GM21367 (cell line): ENCODE data around the gene AQP2.

ENCODE experiments used
- ATAC-seq: cut with Tn5 transposase; IDR thresholded peaks from one replicate; pipeline ENCODE4 v1.9.1; 2021; ENCODE audit not compliant: unreplicated experiment

Gene AQP2, protein sequence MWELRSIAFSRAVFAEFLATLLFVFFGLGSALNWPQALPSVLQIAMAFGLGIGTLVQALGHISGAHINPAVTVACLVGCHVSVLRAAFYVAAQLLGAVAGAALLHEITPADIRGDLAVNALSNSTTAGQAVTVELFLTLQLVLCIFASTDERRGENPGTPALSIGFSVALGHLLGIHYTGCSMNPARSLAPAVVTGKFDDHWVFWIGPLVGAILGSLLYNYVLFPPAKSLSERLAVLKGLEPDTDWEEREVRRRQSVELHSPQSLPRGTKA

GRCh38 chr12:49950273-49951251 lies at the start of gene AQP2:
TSS of gene AQP2 (plus strand) at chr12:49950737. CDS start at chr12:49950831, 94 bp downstream.
- no peak for ATAC-seq

- no peak for ATAC-seq
Observed at GRCh38 chr12:49901026-49901425, 49.5 kb upstream of the AQP2 start.

DNA sequence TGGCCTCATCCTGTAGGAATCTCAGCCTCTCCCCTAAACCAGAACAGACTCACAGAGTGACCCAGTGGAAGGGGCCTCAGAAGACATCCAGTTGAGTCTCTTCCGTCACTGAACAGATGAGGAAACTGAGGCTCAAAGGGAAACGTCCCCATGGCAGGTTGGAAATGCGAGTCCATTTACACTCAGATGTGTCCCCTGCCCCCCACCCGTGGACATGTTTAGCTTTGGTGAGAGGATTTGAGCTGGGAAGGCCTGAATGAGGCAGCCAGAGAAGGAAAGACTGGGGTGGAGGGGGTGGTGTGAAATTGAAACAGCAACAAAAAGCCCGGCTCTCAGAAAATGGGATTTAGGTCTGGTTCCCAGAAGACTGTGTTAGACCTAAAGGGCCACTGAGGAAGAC lies 48.6 kb upstream of the AQP2 start:
- ATAC-seq = no peak

GRCh38 chr12:49902399-49903350 lies 47.9 kb upstream of the AQP2 start:
- ATAC-seq = no peak

GRCh38 chr12:49903351-49903699 lies 47.2 kb upstream of the AQP2 start:
- ATAC-seq = no peak

DNA sequence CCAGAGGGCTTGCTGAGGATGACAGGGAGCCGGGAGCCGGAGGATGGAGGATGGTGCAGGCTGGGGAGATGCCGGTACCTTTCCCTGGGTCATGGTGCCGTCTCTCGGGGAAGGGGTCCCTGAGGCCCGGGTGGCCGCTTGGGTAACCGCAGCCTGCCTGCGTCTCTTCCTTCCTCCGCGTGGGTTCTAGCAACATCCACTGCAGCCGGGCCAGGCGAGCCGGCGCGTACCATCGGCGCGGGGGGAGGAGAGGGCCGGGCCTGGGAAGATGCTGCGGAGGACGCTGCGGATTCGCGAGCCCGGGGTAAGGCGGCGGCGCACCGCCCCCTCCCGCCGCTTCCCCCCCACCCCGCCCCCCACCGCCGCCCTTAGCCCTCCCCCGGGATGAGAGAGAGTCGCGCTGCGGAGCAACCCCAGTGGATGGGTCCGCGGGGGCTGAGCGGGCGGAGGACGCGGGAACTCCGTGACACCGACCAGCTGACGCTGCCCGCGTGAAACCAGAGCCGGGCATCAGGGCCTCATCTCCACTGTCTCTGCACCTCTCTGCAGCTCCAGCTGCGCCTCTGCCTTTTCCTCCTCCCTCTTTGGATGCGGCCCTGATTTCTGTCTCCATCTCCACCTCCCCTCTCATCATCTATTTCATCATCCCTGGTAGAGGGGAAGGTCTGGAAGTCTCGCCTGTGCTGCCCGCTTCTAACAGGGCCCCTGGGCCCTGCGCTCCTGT lies 46.7 kb upstream of the AQP2 start, which contains the start of gene FAIM2:
TSS of gene FAIM2 (minus strand) at position 201 of the 724 bp plus-strand sequence. CDS start at position 93, 108 bp downstream.
- ATAC-seq = no peak

- ATAC-seq = no peak
Observed at GRCh38 chr12:49904601-49905000, 45.9 kb upstream of the AQP2 start.

DNA sequence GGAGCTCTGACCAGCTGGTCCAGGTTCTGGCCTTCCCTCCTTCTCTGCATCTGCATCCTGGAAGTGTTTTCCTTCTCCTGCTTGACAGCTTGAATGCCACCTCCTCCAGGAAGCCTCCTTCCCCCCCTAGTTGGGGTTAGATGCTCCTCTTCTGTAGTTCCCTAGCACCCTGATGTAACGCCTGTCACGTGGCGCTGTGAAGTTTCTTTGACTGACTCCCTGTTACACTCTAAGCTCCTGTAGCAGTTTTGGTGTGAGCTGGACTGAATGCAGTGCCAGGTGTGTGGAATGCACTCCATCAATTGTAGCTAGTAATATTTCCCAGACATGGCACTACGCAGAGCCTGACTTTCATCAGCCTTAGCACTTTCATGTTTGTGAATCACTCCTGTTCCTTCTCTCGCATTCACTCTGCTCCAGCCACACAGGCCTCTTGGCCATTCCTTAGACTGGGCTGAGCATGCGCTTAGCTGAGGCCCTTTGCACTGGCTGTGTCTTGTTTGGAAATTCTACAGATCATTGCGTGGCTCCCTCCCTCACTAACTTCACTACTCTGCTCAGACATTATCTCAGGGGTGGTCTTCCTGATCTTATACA lies 44.7 kb upstream of the AQP2 start:
- no peak for ATAC-seq

GRCh38 chr12:49907352-49907751 lies 43.2 kb upstream of the AQP2 start:
- no peak for ATAC-seq

DNA sequence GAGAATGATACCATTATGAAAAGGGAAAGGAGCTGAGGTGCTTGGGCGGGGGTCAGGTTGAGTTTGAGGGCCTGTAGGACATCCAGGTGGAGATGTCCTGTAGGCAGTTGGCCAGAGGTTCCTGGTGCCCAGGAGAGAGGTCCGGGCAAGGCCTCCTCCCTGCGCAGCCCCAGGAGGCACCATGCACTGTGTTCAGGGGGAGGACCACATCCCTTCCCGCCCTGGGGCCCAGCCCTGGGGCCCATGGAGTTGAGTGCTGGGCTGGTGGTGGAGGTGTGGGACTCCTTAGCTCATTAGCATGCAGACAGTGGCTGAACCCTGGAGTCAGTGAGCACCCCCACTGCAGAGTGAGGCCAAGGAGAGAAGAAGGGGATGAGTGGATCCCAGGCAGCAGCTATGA lies 41.2 kb upstream of the AQP2 start:
- ATAC-seq = no peak

GRCh38 chr12:49909826-49910225 lies 40.7 kb upstream of the AQP2 start:
- ATAC-seq = no peak

DNA sequence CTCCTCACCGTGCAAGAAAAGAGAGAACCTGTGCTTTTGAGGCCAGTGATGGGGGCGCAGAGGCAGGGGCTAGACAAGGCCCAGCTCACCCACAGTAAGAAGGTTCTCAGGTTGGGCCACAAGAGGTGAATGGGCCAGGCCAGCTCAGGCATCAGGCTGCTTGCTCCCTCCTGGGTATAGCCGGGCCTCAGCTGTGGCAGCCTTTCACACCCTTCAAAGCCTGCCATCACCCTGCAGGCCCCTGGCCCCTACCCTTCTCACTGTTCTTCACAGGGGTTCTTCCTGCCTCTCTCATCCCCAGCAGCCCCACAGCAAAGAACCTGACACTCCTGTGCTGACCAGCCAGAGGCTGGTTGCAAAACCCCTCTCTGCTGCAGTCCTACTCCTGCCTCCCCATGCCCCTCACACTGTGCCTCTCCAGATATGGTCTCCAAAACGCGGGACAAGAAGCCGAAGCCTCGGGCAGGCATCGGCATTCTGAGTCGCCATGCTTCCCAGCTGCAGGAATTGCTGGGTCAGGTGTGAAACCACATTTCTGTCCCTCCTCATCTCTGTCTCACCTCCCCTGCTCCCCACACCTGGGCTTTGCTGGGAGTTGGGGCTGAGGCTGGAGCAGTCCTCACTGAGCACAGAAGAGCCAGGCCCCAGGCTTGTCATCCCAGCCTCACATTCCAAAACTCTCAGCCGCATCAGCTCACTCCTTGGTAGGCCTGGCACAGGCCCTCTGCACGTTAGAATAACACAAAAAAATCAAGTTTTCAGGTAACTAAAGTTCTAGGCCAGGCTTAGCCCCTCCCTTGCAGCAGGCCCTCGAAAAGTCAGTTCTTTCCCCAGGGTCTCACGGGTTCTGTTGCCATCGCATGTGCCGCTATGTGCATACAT lies 40.0 kb upstream of the AQP2 start:
- no peak for ATAC-seq

GRCh38 chr12:49911213-49911605 lies 39.3 kb upstream of the AQP2 start:
- ATAC-seq = no peak

GRCh38 chr12:49912345-49913255 lies 37.9 kb upstream of the AQP2 start:
- ATAC-seq = no peak

- no peak for ATAC-seq
Observed at GRCh38 chr12:49916129-49916919, 34.2 kb upstream of the AQP2 start.

- ATAC-seq = no peak
Observed at GRCh38 chr12:49917166-49917787, 33.3 kb upstream of the AQP2 start.

GRCh38 chr12:49917788-49918173 lies 32.8 kb upstream of the AQP2 start:
- no peak for ATAC-seq
